ENCODE measurements around the gene MYMK.

MYMK gene

DNA sequence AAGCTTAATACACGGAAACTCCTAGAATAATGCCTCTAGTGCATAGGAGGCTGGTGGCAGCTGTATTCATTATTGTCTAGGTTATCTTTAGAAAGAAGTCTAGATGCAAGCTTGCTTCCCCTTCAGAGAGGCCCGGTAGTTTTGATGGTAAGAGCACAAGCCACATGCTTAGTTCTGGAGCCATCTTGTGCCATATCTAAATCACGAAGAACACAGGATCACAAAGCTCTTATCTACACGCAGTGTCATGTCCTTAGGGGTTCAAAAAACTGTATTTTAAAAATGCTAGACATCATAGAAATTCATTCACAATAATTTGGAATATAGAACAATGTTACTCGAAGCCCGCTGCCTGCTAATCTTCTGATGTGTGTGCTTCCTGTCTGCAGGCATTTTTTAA is 58.8 kb downstream of the MYMK start:
- DNase-seq (ENCODE audit: low spot score), result no peak
- TF ChIP-seq, protein P1, sequence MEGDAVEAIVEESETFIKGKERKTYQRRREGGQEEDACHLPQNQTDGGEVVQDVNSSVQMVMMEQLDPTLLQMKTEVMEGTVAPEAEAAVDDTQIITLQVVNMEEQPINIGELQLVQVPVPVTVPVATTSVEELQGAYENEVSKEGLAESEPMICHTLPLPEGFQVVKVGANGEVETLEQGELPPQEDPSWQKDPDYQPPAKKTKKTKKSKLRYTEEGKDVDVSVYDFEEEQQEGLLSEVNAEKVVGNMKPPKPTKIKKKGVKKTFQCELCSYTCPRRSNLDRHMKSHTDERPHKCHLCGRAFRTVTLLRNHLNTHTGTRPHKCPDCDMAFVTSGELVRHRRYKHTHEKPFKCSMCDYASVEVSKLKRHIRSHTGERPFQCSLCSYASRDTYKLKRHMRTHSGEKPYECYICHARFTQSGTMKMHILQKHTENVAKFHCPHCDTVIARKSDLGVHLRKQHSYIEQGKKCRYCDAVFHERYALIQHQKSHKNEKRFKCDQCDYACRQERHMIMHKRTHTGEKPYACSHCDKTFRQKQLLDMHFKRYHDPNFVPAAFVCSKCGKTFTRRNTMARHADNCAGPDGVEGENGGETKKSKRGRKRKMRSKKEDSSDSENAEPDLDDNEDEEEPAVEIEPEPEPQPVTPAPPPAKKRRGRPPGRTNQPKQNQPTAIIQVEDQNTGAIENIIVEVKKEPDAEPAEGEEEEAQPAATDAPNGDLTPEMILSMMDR (IDR thresholded peaks at IDR 0.05; ENCODE audit: extremely low read depth, insufficient read depth, missing control alignments), result no peak
- in situ Hi-C loops (cut with MboI; ENCODE audit: low pct_unique_long_range_greater_than_20kb, low sequenced_read_pairs, unreplicated experiment), result no loop called here

DNA sequence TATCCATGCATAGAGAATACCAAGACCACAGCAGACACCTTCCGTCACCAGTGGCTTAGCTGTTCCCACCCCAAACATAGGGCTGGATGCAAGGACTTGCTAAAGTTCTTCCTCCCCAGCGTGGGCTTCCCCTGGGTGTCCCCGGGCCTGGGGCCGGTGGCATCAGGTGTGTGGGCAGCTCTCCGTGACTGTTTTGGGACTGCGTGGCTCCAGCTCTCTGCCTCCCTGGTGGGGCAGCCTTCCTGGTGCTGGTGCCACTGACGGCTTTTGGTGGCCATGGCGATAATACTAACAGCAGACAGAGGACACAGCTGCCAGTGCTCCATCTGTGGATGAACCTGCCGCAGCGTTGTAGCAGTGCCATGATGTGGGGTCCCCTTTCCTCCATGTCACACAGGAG is 60.1 kb downstream of the MYMK start:
- DNase-seq (ENCODE audit: low spot score), result no peak
- in situ Hi-C loops (cut with MboI; ENCODE audit: low pct_unique_long_range_greater_than_20kb, low sequenced_read_pairs, unreplicated experiment), result no loop called here
- TF ChIP-seq, protein P1 (IDR thresholded peaks at IDR 0.05; ENCODE audit: extremely low read depth, insufficient read depth, missing control alignments), result no peak
